Hematopoietic multipotent progenitor cell treated with erythropoietin and hydrocortisone succinate and interleukin-3 and kit ligand, for 17 days (in vitro differentiated cells): ENCODE results near the gene ANTKMT.

Experiments used
- DNase-seq: peaks from one replicate; pipeline ENCODE4 v3.0.0-alpha.2; 2015; ENCODE audit warnings: low spot score

Gene ANTKMT

DNA sequence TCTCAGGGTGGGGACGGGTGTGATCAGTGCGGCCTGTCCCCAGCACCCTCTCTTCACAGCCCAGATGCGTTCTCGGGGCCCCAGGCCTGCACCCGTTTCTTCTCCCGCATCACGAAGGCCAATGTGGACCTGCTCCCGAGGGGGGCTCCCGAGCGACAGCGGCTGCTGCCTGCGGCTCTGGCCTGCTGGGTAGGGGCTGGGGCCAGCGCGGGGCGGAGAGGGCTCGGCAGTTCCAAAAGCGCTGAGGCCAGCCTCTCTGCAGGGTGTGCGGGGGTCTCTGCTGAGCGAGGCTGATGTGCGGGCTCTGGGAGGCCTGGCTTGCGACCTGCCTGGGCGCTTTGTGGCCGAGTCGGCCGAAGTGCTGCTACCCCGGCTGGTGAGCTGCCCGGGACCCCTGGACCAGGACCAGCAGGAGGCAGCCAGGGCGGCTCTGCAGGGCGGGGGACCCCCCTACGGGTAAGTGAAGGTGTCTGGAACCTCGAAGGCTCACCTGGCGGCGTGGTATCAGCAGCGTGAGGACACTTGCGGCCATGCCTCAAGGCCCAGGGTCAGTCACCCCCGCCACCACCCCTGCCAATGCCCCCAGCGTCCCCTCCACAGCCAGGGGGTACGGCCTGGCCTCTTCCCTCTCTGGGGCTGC lies 44.0 kb downstream of the ANTKMT start:
- no peak for DNase-seq

GRCh38 chr16:765488-765865 lies 44.5 kb downstream of the ANTKMT start:
- no peak for DNase-seq

GRCh38 chr16:766008-766819 lies 45.3 kb downstream of the ANTKMT start:
- no peak for DNase-seq

DNA sequence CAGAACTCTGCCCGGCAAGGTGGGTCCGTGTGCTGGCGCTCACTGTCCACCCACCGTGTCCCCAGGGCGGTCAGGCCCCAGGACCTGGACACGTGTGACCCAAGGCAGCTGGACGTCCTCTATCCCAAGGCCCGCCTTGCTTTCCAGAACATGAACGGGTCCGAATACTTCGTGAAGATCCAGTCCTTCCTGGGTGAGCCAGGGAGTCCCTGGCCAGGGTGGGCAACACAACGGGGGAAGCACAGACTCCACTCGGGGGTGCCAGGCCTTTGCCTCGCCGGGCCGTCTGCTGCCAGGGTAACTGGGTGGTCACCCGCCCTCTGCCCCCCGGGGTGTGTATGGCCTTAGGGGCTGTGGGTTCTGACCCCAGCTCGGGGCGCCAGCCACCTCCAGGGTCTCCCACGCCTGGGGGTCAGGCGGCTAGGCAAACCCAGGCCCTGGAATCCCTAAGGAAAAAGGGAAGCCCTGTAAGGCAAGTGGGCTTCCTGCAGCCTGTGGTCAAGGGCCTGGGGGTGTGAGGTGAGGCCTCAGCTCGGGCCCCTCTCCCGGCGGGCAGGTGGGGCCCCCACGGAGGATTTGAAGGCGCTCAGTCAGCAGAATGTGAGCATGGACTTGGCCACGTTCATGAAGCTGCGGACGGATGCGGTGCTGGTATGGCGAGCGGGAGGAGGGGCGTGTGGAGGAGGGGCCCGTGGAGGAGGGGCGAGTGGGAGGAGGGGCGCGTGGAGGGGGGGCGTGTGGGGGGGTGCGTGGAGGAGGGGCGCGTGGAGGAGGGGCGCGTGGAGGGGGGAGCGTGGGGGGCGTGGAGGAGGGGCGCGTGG lies 46.1 kb downstream of the ANTKMT start:
- no peak for DNase-seq

DNA sequence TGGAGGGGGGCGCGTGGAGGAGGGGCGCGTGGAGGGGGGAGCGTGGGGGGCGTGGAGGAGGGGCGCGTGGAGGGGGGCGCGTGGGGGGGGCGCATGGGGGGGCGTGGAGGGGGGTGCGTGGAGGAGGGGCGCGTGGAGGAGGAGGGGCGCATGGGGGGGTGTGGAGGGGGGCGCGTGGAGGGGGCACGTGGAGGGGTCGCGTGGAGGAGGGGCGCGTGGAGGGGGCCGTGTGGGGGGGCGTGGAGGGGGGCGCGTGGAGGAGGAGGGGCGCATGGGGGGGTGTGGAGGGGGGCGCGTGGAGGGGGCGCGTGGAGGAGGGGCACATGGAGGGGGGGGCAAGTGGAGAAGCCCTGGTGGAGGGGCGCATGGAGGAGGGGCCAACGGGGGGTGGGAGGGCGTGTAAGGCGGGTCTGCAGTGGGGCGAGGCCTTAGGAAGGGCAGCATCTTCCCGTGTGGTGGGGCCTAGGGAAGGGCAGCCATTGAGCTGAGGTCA lies 46.8 kb downstream of the ANTKMT start:
- no peak for DNase-seq

- no peak for DNase-seq
Observed at GRCh38 chr16:768428-768827, 47.5 kb downstream of the ANTKMT start.

DNA sequence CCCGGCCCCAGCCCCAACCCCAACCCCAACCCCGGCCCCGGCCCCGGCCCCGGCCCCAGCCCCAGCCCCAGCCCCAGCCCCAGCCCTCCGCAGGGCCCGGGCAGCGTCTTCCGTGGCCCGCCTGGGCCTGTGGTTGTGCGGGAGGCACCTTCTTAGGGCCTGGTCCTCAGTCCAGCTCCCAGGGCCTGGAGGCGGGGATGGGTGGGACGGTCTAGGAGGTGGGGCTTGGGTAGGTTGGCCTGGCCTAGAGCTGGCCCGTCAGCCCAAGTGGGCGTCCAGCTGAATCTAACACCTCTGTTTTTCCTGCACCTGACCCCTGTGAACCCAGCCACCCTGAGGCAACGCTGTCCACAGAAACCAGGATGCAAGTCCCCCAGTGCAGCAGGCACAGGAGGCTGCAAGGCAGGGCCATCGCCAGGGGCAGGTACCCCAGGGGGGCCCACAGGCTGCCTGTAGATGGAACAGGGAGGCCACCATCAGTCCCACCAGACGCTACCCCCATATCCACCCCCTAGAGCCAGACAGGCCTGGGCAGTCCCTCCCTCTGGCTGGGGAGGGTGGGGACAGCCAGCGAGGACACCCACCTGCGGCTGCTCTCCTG lies 48.3 kb downstream of the ANTKMT start:
- DNase-seq: no peak

- DNase-seq: no peak
Observed at GRCh38 chr16:769934-770333, 49.0 kb downstream of the ANTKMT start.

- DNase-seq: no peak
Observed at GRCh38 chr16:770411-770810, 49.5 kb downstream of the ANTKMT start.
